HepG2 (cell line): ENCODE results near the gene PRPSAP1. TPM values are rescaled to one million over a fixed set of nuclear protein-coding genes. Genes with fewer than 3 reads are reported as not detected.

Experiments used
- ARNT ChIP-seq: fragments of 450-650 bp; IDR thresholded peaks from 2 replicates; pipeline ENCODE4 v1.6.1; 2017
- ATF7-NPFF ChIP-seq: sonication (generic); formaldehyde crosslinking; IDR thresholded peaks from 2 replicates; pipeline ENCODE4 v1.8.1; 2023; ENCODE audit warnings: mild to moderate bottlenecking, low read depth, missing genetic modification reagents, moderate library complexity
- FOXA3 ChIP-seq: IDR thresholded peaks from 2 replicates; pipeline ENCODE4 v1.6.1; 2016; ENCODE audit warnings: missing genetic modification reagents, missing compliant biosample characterization
- HDAC6 ChIP-seq: fragments of 200-600 bp; sonication (generic); IDR thresholded peaks from 2 replicates; pipeline ENCODE4 v1.7.0; 2017; ENCODE audit warnings: mild to moderate bottlenecking, antibody characterized with exemption, low read length, low read depth
- KDM4B ChIP-seq: sonication (generic); formaldehyde crosslinking; IDR thresholded peaks from 2 replicates; pipeline ENCODE4 v1.4.0; 2020; ENCODE audit warnings: missing genetic modification reagents
- KLF15 ChIP-seq: sonication (generic); formaldehyde crosslinking; IDR thresholded peaks from 2 replicates; pipeline ENCODE4 v1.8.1; 2023; ENCODE audit warnings: borderline replicate concordance, mild to moderate bottlenecking, inconsistent platforms, missing genetic modification reagents, mixed read lengths
- NFIC ChIP-seq: IDR thresholded peaks from 2 replicates; pipeline ENCODE4 v1.6.1; 2012; ENCODE audit warnings: mild to moderate bottlenecking, low read length, inconsistent platforms
- NR2F2 ChIP-seq: IDR thresholded peaks from 2 replicates; pipeline ENCODE4 v1.6.1; 2012; ENCODE audit warnings: low read depth, inconsistent platforms, borderline replicate concordance
- RXRA ChIP-seq: sonication (generic); formaldehyde crosslinking; IDR thresholded peaks from 2 replicates; pipeline ENCODE4 v1.5.1; 2020; ENCODE audit warnings: missing genetic modification reagents
- SNAI1 ChIP-seq: sonication (generic); formaldehyde crosslinking; IDR thresholded peaks from 2 replicates; pipeline ENCODE4 v1.5.0; 2020; ENCODE audit warnings: mild to moderate bottlenecking, missing genetic modification reagents, borderline replicate concordance
- ZNF572 ChIP-seq: sonication (generic); formaldehyde crosslinking; IDR thresholded peaks from 2 replicates; pipeline ENCODE4 v1.5.1; 2020; ENCODE audit warnings: mild to moderate bottlenecking, missing genetic modification reagents
- ZNF678 ChIP-seq: sonication (generic); formaldehyde crosslinking; IDR thresholded peaks from 2 replicates; pipeline ENCODE4 v1.4.0; 2020; ENCODE audit warnings: mild to moderate bottlenecking, missing genetic modification reagents
- ZNF737 ChIP-seq: sonication (generic); formaldehyde crosslinking; IDR thresholded peaks from 2 replicates; pipeline ENCODE4 v1.5.0; 2020; ENCODE audit warnings: missing genetic modification reagents, mild to moderate bottlenecking, borderline replicate concordance
- ZNF772 ChIP-seq: sonication (generic); formaldehyde crosslinking; IDR thresholded peaks from 2 replicates; pipeline ENCODE4 v1.5.0; 2020; ENCODE audit warnings: mild to moderate bottlenecking, missing genetic modification reagents
- ZSCAN21 ChIP-seq: sonication (generic); formaldehyde crosslinking; IDR thresholded peaks from 2 replicates; pipeline ENCODE4 v1.8.0; 2022; ENCODE audit warnings: mild to moderate bottlenecking, missing genetic modification reagents, moderate library complexity, borderline replicate concordance
- polyA plus RNA-seq, 8 experiments: library from polyadenylated mRNA; depleted of rRNA in 3 of 8; stranded (reverse) in 7 of 8; unstranded in 1 of 8; fragments of >200 nt; fragmentation: Illumina TruSeq in 4 of 8; extraction: Trizol in 4 of 8; gene quantifications; 2 replicates each; pipeline versions ENCODE4 v1.2.1 to v1.2.3, GENCODE V29; 2011 to 2016; ENCODE audit warnings: low read depth in 4 of 8, missing spikeins in 1 of 8, mixed read lengths in 1 of 8; ENCODE audit not compliant: insufficient read depth in 1 of 8
- total RNA-seq, 5 experiments: library from RNA; depleted of rRNA; stranded (reverse); fragments of >200 nt; fragmentation: Illumina TruSeq; extraction: Trizol; gene quantifications; 2 replicates each; pipeline ENCODE4 v1.2.3, GENCODE V29; 2016; ENCODE audit warnings: low read depth in 1 of 5
- TF ChIP-seq, protein P1 (sequence below): sonication (generic); formaldehyde crosslinking; IDR thresholded peaks from 2 replicates; pipeline ENCODE4 v1.4.0; 2020; ENCODE audit warnings: missing genetic modification reagents, borderline replicate concordance
- TF ChIP-seq, protein P2 (sequence below): sonication (generic); formaldehyde crosslinking; IDR thresholded peaks from 2 replicates; pipeline ENCODE4 v1.5.0; 2020; ENCODE audit warnings: mild to moderate bottlenecking, missing genetic modification reagents
- TF ChIP-seq, protein P3 (sequence below): sonication (generic); formaldehyde crosslinking; IDR thresholded peaks from 2 replicates; pipeline ENCODE4 v1.5.1; 2020; ENCODE audit warnings: mild to moderate bottlenecking, missing genetic modification reagents, borderline replicate concordance
- TF ChIP-seq, protein P4 (sequence below): IDR thresholded peaks from 2 replicates; pipeline ENCODE4 v1.6.1; 2016; ENCODE audit warnings: mild to moderate bottlenecking, missing biosample characterization, missing genetic modification reagents
- TF ChIP-seq, protein P5 (sequence below): sonication (generic); formaldehyde crosslinking; IDR thresholded peaks from 2 replicates; pipeline ENCODE4 v1.5.0; 2020; ENCODE audit warnings: missing genetic modification reagents, mild to moderate bottlenecking, borderline replicate concordance

PRPSAP1 gene
- total and polyA plus RNA-seq, 2 of the 13 experiments (the other 11 are each of a cell fraction or from before 2014, with no cell fraction given), result 91.1 to 314 TPM

DNA sequence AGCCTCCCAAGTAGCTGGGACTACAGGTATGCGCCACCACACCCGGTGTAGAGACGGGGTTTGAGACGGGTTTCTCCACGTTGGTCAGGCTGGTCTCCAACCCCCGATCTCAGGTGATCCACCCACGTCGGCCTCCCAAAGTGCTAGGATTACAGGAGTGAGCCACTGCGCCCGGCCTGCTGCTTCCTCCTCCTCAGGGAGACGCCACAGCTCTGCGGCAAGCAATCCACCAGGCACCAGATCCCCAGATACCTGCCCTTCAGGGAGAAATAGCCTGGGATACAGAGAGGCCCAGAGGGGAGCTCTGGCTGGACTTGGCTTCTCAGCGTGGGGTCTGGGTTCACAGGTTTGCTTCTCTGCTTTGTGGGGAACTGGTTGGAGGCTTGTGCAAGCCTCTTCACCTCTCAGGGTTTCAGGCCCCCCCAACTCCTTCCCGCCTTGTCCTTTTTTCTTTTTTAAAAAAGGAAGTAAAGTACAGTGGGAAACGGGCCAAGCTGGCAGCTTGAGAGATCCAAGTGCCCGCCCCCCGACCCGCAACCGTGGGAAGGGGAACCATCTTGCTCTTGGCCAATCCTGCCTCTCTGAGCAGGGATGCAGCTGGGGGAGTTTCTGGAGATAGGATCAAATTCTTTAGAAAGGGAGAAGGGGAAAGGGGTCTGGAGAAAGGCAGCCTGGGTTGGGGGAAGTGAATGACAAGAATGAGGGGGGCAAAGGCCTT is 28.1 kb upstream of the PRPSAP1 start (continued):
- TF ChIP-seq, protein P1, sequence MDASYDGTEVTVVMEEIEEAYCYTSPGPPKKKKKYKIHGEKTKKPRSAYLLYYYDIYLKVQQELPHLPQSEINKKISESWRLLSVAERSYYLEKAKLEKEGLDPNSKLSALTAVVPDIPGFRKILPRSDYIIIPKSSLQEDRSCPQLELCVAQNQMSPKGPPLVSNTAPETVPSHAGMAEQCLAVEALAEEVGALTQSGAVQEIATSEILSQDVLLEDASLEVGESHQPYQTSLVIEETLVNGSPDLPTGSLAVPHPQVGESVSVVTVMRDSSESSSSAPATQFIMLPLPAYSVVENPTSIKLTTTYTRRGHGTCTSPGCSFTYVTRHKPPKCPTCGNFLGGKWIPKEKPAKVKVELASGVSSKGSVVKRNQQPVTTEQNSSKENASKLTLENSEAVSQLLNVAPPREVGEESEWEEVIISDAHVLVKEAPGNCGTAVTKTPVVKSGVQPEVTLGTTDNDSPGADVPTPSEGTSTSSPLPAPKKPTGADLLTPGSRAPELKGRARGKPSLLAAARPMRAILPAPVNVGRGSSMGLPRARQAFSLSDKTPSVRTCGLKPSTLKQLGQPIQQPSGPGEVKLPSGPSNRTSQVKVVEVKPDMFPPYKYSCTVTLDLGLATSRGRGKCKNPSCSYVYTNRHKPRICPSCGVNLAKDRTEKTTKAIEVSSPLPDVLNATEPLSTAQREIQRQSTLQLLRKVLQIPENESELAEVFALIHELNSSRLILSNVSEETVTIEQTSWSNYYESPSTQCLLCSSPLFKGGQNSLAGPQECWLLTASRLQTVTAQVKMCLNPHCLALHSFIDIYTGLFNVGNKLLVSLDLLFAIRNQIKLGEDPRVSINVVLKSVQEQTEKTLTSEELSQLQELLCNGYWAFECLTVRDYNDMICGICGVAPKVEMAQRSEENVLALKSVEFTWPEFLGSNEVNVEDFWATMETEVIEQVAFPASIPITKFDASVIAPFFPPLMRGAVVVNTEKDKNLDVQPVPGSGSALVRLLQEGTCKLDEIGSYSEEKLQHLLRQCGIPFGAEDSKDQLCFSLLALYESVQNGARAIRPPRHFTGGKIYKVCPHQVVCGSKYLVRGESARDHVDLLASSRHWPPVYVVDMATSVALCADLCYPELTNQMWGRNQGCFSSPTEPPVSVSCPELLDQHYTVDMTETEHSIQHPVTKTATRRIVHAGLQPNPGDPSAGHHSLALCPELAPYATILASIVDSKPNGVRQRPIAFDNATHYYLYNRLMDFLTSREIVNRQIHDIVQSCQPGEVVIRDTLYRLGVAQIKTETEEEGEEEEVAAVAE (CRISPR knock-in tag), result no peak
- TF ChIP-seq NFIC (no peak; the same call in 1 of the 2 replicates), HDAC6 (no peak), SNAI1 (CRISPR knock-in tag) (no peak), KDM4B (CRISPR knock-in tag) (no peak), ZNF737 (CRISPR knock-in tag) (no peak), ATF7-NPFF (CRISPR knock-in tag) (peak; percentile 57; the same call in 1 of the 2 replicates), ZNF572 (no peak), ZNF678 (0 out of 2 replicates have a peak, but pooled peaks have one; percentile 54), RXRA (CRISPR knock-in tag) (no peak), ZSCAN21 (no peak), ARNT (no peak), FOXA3 (no peak), KLF15 (CRISPR knock-in tag) (no peak), ZNF772 (CRISPR knock-in tag) (no peak), NR2F2 (no peak)
- TF ChIP-seq, protein P2, sequence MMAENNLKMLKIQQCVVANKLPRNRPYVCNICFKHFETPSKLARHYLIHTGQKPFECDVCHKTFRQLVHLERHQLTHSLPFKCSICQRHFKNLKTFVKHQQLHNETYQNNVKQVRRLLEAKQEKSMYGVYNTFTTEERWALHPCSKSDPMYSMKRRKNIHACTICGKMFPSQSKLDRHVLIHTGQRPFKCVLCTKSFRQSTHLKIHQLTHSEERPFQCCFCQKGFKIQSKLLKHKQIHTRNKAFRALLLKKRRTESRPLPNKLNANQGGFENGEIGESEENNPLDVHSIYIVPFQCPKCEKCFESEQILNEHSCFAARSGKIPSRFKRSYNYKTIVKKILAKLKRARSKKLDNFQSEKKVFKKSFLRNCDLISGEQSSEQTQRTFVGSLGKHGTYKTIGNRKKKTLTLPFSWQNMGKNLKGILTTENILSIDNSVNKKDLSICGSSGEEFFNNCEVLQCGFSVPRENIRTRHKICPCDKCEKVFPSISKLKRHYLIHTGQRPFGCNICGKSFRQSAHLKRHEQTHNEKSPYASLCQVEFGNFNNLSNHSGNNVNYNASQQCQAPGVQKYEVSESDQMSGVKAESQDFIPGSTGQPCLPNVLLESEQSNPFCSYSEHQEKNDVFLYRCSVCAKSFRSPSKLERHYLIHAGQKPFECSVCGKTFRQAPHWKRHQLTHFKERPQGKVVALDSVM (CRISPR knock-in tag), result peak; percentile 13; the same call in 1 of the 2 replicates
- TF ChIP-seq, protein P3, sequence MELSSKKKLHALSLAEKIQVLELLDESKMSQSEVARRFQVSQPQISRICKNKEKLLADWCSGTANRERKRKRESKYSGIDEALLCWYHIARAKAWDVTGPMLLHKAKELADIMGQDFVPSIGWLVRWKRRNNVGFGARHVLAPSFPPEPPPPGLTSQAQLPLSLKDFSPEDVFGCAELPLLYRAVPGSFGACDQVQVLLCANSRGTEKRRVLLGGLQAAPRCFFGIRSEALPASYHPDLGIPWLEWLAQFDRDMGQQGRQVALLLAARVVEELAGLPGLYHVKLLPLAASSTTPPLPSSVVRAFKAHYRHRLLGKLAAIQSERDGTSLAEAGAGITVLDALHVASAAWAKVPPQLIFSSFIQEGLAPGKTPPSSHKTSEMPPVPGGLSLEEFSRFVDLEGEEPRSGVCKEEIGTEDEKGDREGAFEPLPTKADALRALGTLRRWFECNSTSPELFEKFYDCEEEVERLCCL (CRISPR knock-in tag), result no peak
- TF ChIP-seq, protein P4, sequence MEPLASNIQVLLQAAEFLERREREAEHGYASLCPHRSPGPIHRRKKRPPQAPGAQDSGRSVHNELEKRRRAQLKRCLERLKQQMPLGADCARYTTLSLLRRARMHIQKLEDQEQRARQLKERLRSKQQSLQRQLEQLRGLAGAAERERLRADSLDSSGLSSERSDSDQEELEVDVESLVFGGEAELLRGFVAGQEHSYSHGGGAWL (CRISPR knock-in tag), result no peak
- TF ChIP-seq, protein P5, sequence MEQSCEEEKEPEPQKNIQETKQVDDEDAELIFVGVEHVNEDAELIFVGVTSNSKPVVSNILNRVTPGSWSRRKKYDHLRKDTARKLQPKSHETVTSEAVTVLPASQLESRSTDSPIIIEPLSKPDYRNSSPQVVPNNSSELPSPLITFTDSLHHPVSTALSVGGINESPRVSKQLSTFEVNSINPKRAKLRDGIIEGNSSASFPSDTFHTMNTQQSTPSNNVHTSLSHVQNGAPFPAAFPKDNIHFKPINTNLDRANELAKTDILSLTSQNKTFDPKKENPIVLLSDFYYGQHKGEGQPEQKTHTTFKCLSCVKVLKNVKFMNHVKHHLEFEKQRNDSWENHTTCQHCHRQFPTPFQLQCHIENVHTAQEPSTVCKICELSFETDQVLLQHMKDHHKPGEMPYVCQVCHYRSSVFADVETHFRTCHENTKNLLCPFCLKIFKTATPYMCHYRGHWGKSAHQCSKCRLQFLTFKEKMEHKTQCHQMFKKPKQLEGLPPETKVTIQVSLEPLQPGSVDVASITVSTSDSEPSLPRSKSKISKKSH (CRISPR knock-in tag), result 0 out of 2 replicates have a peak, but pooled peaks have one; percentile 38
